ENCODE data around the gene CHST12. TPM values are rescaled to one million over a fixed set of nuclear protein-coding genes. Genes with fewer than 3 reads are reported as not detected.
A peak's percentile ranks its signal among the peaks of the same experiment; 100 is the strongest.

Gene CHST12
- total and polyA plus RNA-seq, 10 of the 15 experiments (the other 5 are each of a cell fraction or from before 2014, with no cell fraction given) = 0.05 to 14.2 (median 3.3) TPM

DNA sequence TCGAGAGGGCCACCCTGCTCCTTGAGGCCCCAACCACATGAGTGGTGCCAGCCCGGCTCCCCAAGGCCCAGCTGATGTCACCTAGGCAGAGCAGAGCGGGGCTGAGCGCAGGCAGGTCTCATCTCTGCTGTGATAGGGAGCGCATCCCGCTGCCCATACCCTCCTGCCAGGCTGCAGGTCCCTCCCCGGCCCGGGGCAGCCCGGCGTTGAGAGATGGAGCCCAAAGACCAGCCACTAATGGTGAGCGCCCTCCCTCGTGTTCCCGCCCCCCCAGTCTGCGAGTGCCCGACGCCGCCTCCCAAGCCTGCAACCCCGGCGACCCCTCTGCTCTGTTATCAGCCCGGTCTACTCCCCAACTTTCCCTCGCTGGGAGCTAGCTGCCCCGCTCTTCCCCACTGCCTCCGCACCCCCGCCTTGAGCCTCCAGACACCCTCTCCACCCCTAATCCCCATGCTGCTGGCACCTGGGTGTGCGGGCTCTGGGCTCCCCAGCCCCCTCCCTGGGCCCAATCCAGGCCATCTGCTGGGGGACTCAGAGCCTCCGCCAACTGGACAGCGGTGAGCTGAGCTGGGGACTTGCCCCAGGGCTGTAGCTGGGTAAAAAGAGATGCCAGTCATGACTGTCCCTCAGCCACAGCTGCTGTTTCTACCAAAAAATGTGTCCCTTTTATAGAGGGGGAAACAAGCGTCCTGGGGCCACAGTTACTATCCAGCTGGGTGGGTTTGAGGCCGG lies 19.7 kb upstream of the CHST12 start:
- peaks cover 15 to 37% of the 10 kb centered on the region in 2 experiments for H3K36me3 ChIP-seq (ENCODE audit: control insufficient read depth in 2 of 2, insufficient read depth in 2 of 2, low read length in 1 of 2)
- ChIA-PET RAD21 (ENCODE audit: unreplicated experiment) (interaction anchor here (0.6 to 2.1 kb wide), 4 partner anchors 19 to 508 kb away, joined by 3 to 5 read pairs (median 4); partner anchors contain the start of gene CHST12), CTCF (interaction anchor here (0.6 to 1.5 kb wide), 5 partner anchors 9 to 85 kb away, joined by 3 to 13 read pairs (median 3); no protein-coding TSS in a partner anchor), POLR2A (no interaction called here), SMC1A (ENCODE audit: uncharacterized antibody, unreplicated experiment) (interaction anchor here (1.3 kb wide), 1 partner anchor 85 kb away, joined by 5 read pairs; no protein-coding TSS in a partner anchor)
- H4K20me1 ChIP-seq (ENCODE audit: control insufficient read depth, insufficient read depth) = no peaks in the 10 kb centered on the region
- no peak overlapping the region for H2AFZ ChIP-seq (ENCODE audit: control insufficient read depth, low read depth, low read length)
- no peak overlapping the region for H3K27ac ChIP-seq (ENCODE audit: control insufficient read depth, insufficient read depth)
- H3K4me2 ChIP-seq (ENCODE audit: control insufficient read depth, insufficient read depth) = no peak overlapping the region
- ATAC-seq (no peak; the same call in 2 of the 3 replicates), FAIRE-seq (no peak), DNase-seq (ENCODE audit: low read depth, low spot score) (no peak)
- 88% methylated on average over 22 of the region's 29 CpGs for WGBS (ENCODE audit: insufficient coverage, insufficient replicate concordance, low lambda C conversion rate, missing lambda C conversion rate)
- BruUV-seq (replicated peaks) = no TSS peak
- H3K27me3 ChIP-seq (replicated peaks in 1 of 2; ENCODE audit: control insufficient read depth in 2 of 2, insufficient read depth in 2 of 2, low read length in 1 of 2) = no peaks in the 10 kb centered on the region
- in situ Hi-C loops (cut with MboI) (no loop called here), intact Hi-C loops (cut with micrococcal nuclease; ENCODE audit: unreplicated experiment) (no loop called here)
- H3K4me3 ChIP-seq = no peak overlapping the region
- no peak overlapping the region for H3K9ac ChIP-seq (ENCODE audit: control insufficient read depth, insufficient read depth, low read length)
- no peaks in the 10 kb centered on the region for H3K4me1 ChIP-seq (ENCODE audit: control insufficient read depth, insufficient read depth, low read length)
- no peaks in the 10 kb centered on the region for H3K79me2 ChIP-seq (ENCODE audit: control insufficient read depth, insufficient read depth, low read length)
- H3K9me3 ChIP-seq (replicated peaks; ENCODE audit: control insufficient read depth, insufficient read depth, low read length) = no peaks in the 10 kb centered on the region
- TF ChIP-seq ZBTB11 (CRISPR knock-in tag; IDR thresholded peaks at IDR 0.05) = no peak
- no peak for TF ChIP-seq STAT1 (conservative IDR thresholded peaks at IDR 0.05)
- no peak for TF ChIP-seq SMC3 (IDR thresholded peaks at IDR 0.05; ENCODE audit: borderline replicate concordance, low read length)
- no peak for TF ChIP-seq CHD4 (IDR thresholded peaks at IDR 0.05)
- TF ChIP-seq NFYA (IDR thresholded peaks at IDR 0.05; ENCODE audit: borderline replicate concordance, low read depth, low read length) = no peak
- TF ChIP-seq POLR2A (IDR thresholded peaks at IDR 0.05; ENCODE audit: low read depth, low read length) = peak; percentile 26; the same call in 1 of the 2 replicates
- no peak for TF ChIP-seq ASH2L (IDR thresholded peaks at IDR 0.05; ENCODE audit: borderline replicate concordance, low read depth)

All from GM12878 (cell line).